PC-3 (cell line): ENCODE measurements around the gene EME2.

Experiments used
- EZH2 ChIP-seq: fragments of 300-600 bp; sonication (generic); IDR thresholded peaks from one replicate; pipeline ENCODE4 v1.6.1; 2017; ENCODE audit warnings: antibody characterized with exemption, mild to moderate bottlenecking, low read length; ENCODE audit not compliant: unreplicated experiment
- EZH2phosphoT487 ChIP-seq: fragments of 300-600 bp; sonication (generic); IDR thresholded peaks from 2 replicates; pipeline ENCODE4 v1.6.1; 2018; ENCODE audit warnings: mild to moderate bottlenecking, antibody characterized with exemption, low read length, borderline replicate concordance
- TF ChIP-seq, protein P1 (sequence below): fragments of 300-600 bp; sonication (generic); conservative IDR thresholded peaks from 2 replicates; pipeline ENCODE4 v1.5.1; 2017; ENCODE audit warnings: antibody characterized with exemption, low read depth, mild to moderate bottlenecking, low read length

DNA sequence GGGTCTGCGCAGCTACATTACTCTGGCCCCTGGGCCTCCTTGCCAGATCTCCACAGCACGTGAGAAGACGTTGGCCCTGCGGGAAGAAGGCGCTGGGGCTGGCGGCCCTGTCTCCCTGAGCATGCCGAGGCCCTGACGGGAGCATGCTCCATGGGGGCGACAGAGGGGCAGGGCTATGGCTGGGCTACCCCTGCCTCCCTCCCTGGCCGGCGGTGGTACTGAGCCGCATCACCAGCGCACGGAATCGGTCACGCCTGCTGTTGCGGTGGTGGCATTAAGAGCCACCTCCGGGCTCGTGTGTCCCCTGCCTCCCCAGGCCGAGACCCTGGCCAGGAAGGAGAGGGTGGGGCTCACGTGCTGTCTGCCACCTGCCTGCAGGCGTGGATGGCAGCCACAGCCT, 38.5 kb upstream of the EME2 start:
- TF ChIP-seq EZH2 (no peak), EZH2phosphoT487 (no peak)
- TF ChIP-seq, protein P1, sequence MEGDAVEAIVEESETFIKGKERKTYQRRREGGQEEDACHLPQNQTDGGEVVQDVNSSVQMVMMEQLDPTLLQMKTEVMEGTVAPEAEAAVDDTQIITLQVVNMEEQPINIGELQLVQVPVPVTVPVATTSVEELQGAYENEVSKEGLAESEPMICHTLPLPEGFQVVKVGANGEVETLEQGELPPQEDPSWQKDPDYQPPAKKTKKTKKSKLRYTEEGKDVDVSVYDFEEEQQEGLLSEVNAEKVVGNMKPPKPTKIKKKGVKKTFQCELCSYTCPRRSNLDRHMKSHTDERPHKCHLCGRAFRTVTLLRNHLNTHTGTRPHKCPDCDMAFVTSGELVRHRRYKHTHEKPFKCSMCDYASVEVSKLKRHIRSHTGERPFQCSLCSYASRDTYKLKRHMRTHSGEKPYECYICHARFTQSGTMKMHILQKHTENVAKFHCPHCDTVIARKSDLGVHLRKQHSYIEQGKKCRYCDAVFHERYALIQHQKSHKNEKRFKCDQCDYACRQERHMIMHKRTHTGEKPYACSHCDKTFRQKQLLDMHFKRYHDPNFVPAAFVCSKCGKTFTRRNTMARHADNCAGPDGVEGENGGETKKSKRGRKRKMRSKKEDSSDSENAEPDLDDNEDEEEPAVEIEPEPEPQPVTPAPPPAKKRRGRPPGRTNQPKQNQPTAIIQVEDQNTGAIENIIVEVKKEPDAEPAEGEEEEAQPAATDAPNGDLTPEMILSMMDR, result no peak
